ENCODE measurements around the gene VSIG2.

The VSIG2 gene

GRCh38 chr11:124751741-124752470, at the start of gene VSIG2:
VSIG2 (minus strand) TSS chr11:124752255; CDS start chr11:124752137, 118 bp downstream.
- H3K4me3 ChIP-seq (ENCODE audit: control insufficient read depth, low read depth, low read length), result no peak within 1 kb of the TSS
- TF ChIP-seq, protein P1, sequence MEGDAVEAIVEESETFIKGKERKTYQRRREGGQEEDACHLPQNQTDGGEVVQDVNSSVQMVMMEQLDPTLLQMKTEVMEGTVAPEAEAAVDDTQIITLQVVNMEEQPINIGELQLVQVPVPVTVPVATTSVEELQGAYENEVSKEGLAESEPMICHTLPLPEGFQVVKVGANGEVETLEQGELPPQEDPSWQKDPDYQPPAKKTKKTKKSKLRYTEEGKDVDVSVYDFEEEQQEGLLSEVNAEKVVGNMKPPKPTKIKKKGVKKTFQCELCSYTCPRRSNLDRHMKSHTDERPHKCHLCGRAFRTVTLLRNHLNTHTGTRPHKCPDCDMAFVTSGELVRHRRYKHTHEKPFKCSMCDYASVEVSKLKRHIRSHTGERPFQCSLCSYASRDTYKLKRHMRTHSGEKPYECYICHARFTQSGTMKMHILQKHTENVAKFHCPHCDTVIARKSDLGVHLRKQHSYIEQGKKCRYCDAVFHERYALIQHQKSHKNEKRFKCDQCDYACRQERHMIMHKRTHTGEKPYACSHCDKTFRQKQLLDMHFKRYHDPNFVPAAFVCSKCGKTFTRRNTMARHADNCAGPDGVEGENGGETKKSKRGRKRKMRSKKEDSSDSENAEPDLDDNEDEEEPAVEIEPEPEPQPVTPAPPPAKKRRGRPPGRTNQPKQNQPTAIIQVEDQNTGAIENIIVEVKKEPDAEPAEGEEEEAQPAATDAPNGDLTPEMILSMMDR (conservative IDR thresholded peaks at IDR 0.05; ENCODE audit: control insufficient read depth, insufficient read depth, low read depth, low read length), result no peak
- DNase-seq (ENCODE audit: low read depth), result no peak

DNA sequence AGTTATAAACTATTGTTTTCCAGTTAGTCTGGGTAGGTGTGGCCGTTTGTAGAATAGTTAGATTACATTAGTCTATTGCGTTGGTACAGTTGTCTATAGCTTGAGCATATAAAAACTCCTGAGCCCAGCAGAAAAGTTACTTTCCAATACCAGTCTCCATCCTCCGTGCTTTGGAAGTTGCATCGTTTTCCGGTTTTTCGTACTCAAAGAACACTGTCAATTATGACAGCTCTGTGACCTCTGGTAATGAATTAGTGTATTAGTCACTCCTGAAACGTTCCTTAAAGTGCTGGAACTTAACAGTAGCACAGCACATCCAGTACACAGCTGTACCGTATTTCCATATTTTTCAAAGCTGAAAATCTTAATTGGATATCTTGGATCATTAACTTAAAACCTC, 49.0 kb upstream of the VSIG2 start:
- TF ChIP-seq, protein P1 (conservative IDR thresholded peaks at IDR 0.05; ENCODE audit: control insufficient read depth, insufficient read depth, low read depth, low read length), result no peak
- peak overlapping the region; percentile 73 for H3K4me3 ChIP-seq (ENCODE audit: control insufficient read depth, low read depth, low read length)
- peak; percentile 82 for DNase-seq (ENCODE audit: low read depth)

GRCh38 chr11:124800226-124800929, 48.3 kb upstream of the VSIG2 start, which contains the start of gene MSANTD2:
MSANTD2 (minus strand) TSS chr11:124800406; CDS start chr11:124800380, 26 bp downstream.
- peak within 1 kb of the TSS; percentile 73 for H3K4me3 ChIP-seq (ENCODE audit: control insufficient read depth, low read depth, low read length)
- peak; percentile 63 for DNase-seq (ENCODE audit: low read depth)
- TF ChIP-seq, protein P1 (conservative IDR thresholded peaks at IDR 0.05; ENCODE audit: control insufficient read depth, insufficient read depth, low read depth, low read length), result no peak

- TF ChIP-seq, protein P1 (conservative IDR thresholded peaks at IDR 0.05; ENCODE audit: control insufficient read depth, insufficient read depth, low read depth, low read length), result no peak
- peak; percentile 14 for DNase-seq (ENCODE audit: low read depth)
Measured at GRCh38 chr11:124799348-124800225, 47.5 kb upstream of the VSIG2 start.

GRCh38 chr11:124798991-124799347, 46.9 kb upstream of the VSIG2 start:
- peak overlapping the region; percentile 73 for H3K4me3 ChIP-seq (ENCODE audit: control insufficient read depth, low read depth, low read length)
- DNase-seq (ENCODE audit: low read depth), result peak; percentile 76
- TF ChIP-seq, protein P1 (conservative IDR thresholded peaks at IDR 0.05; ENCODE audit: control insufficient read depth, insufficient read depth, low read depth, low read length), result no peak

More at GRCh38 chr11:124799348-124800225, 47.5 kb upstream of the VSIG2 start:
- peak overlapping the region; percentile 73 for H3K4me3 ChIP-seq (ENCODE audit: control insufficient read depth, low read depth, low read length)

GRCh38 chr11:124796312-124796711, 44.3 kb upstream of the VSIG2 start:
- DNase-seq (ENCODE audit: low read depth), result no peak
- TF ChIP-seq, protein P1 (conservative IDR thresholded peaks at IDR 0.05; ENCODE audit: control insufficient read depth, insufficient read depth, low read depth, low read length), result no peak

More at GRCh38 chr11:124796312-124796711, 44.3 kb upstream of the VSIG2 start:
- no peak overlapping the region for H3K4me3 ChIP-seq (ENCODE audit: control insufficient read depth, low read depth, low read length)
